HG02678 (cell line): Measurements from ENCODE around the gene GALR2.
"Not testable (repeated sequence)": the region's sequence is repeated elsewhere in the genome, so short reads cannot be mapped to it uniquely, and the experiment has no call there.

Source experiments
- ATAC-seq: cut with Tn5 transposase; IDR thresholded peaks from one replicate; pipeline ENCODE4 v1.9.1; 2021; ENCODE audit warnings: mild to moderate bottlenecking, moderate library complexity; ENCODE audit not compliant: unreplicated experiment

GALR2 gene

GRCh38 chr17:76074390-76075363 lies at the start of gene GALR2:
GALR2 (plus strand) TSS chr17:76074781; CDS start chr17:76074884, 103 bp downstream.
- ATAC-seq: no peak

- no peak for ATAC-seq
These were observed 49.3 kb upstream of the GALR2 start for GRCh38 chr17:76025294-76025693.

- ATAC-seq: no peak
These were observed 47.8 kb upstream of the GALR2 start for GRCh38 chr17:76026714-76027158.

- ATAC-seq: no peak
These were observed 47.3 kb upstream of the GALR2 start, which contains the start of gene EVPL for GRCh38 chr17:76027159-76027839. EVPL (minus strand) TSS chr17:76027306; CDS start chr17:76027198, 108 bp downstream.

- no peak for ATAC-seq
These were observed 42.4 kb upstream of the GALR2 start for GRCh38 chr17:76032073-76032779.

- no peak for ATAC-seq
These were observed 41.8 kb upstream of the GALR2 start for GRCh38 chr17:76032780-76033108.

- no peak for ATAC-seq
These were observed 41.4 kb upstream of the GALR2 start for GRCh38 chr17:76033139-76033538.

GRCh38 chr17:76034428-76035350 lies 39.9 kb upstream of the GALR2 start:
- no peak for ATAC-seq

GRCh38 chr17:76036497-76037261 lies 37.9 kb upstream of the GALR2 start:
- ATAC-seq: no peak

- no peak for ATAC-seq
These were observed 36.5 kb upstream of the GALR2 start for GRCh38 chr17:76038050-76038449.

- no peak for ATAC-seq
These were observed 35.5 kb upstream of the GALR2 start for GRCh38 chr17:76039121-76039520.

- no peak for ATAC-seq
These were observed 34.2 kb upstream of the GALR2 start for GRCh38 chr17:76040376-76040775.

- ATAC-seq: not testable (repeated sequence)
These were observed 31.7 kb upstream of the GALR2 start for GRCh38 chr17:76042868-76043267.

- ATAC-seq: not testable (repeated sequence)
These were observed 30.0 kb upstream of the GALR2 start for GRCh38 chr17:76044475-76045007.

- no peak for ATAC-seq
These were observed 28.5 kb upstream of the GALR2 start for GRCh38 chr17:76046064-76046463.

- no peak for ATAC-seq
These were observed 26.5 kb upstream of the GALR2 start for GRCh38 chr17:76048025-76048605.

- ATAC-seq: no peak
These were observed 25.9 kb upstream of the GALR2 start for GRCh38 chr17:76048711-76049110.

- no peak for ATAC-seq
These were observed 25.3 kb upstream of the GALR2 start for GRCh38 chr17:76049239-76049638.
